Kidney (tissue), 14 donors: Measurements from ENCODE around the gene ZC3H7A. TPM values are rescaled to one million over a fixed set of nuclear protein-coding genes. Genes with fewer than 3 reads are reported as not detected.

ENCODE experiments used
- DNase-seq, 5 donors: peaks; one replicate each; pipeline ENCODE4 v3.0.0-alpha.2; 2013 to 2020
- FAIRE-seq: peaks from 2 replicates; lab custom pipeline; 2012; peaks lifted over from hg19 to GRCh38; lab: Jason Lieb, UNC
- H3K27ac ChIP-seq, 2 donors: one replicate each; pipeline ENCODE4 v1.7.0; 2013; ENCODE audit warnings: low read depth in 2 of 2, low read length in 2 of 2, inconsistent platforms in 1 of 2
- H3K27me3 ChIP-seq: one replicate; pipeline ENCODE4 v1.7.1; 2013; ENCODE audit warnings: low read length, inconsistent platforms; ENCODE audit not compliant: control insufficient read depth, insufficient read depth
- H3K36me3 ChIP-seq, 3 donors: one replicate each; pipeline versions ENCODE4 v1.7.0 to v1.7.1; 2013; ENCODE audit warnings: low read length in 3 of 3, control low read depth in 1 of 3, inconsistent platforms in 1 of 3; ENCODE audit not compliant: insufficient read depth in 3 of 3, control insufficient read depth in 2 of 3
- H3K4me1 ChIP-seq, 3 donors: one replicate each; pipeline versions ENCODE4 v1.7.0 to v1.7.1; 2013; ENCODE audit warnings: low read length in 3 of 3, inconsistent platforms in 1 of 3, low read depth in 1 of 3; ENCODE audit not compliant: control insufficient read depth in 2 of 3, insufficient read depth in 2 of 3
- H3K4me3 ChIP-seq, 3 donors: one replicate each; pipeline versions ENCODE4 v1.7.0 to v1.8.1; 2013; ENCODE audit warnings: low read length in 3 of 3, control low read depth in 1 of 3, inconsistent platforms in 1 of 3
- H3K9ac ChIP-seq, 3 donors: one replicate each; pipeline versions ENCODE4 v1.7.0 to v1.7.1; 2013; ENCODE audit warnings: low read length in 3 of 3, control low read depth in 1 of 3, inconsistent platforms in 1 of 3
- H3K9me3 ChIP-seq, 3 donors: one replicate each; pipeline versions ENCODE4 v1.7.0 to v1.7.1; 2013; ENCODE audit warnings: low read length in 3 of 3, control low read depth in 1 of 3, inconsistent platforms in 1 of 3; ENCODE audit not compliant: control insufficient read depth in 2 of 3, insufficient read depth in 1 of 3
- CTCF ChIP-seq: IDR thresholded peaks from 3 replicates; pipeline ENCODE4 v1.5.1; 2012; ENCODE audit warnings: mild to moderate bottlenecking, moderate library complexity, borderline replicate concordance; ENCODE audit not compliant: insufficient read depth; ENCODE audit errors: extremely low read depth
- intact Hi-C: fragments of 100-400 bp; cut with DNase I; formaldehyde crosslinking; loops from one replicate; pipeline ENCODE4 v1.11.1; 2022
- polyA plus RNA-seq: library from polyadenylated mRNA; stranded (reverse); fragments of 350-450 nt; fragmentation: Illumina TruSeq; extraction: RNeasy Lipid Tissue Mini Kit (QIAGEN cat#74804); gene quantifications from one replicate; pipeline ENCODE4 v1.2.3, GENCODE V29; 2014; ENCODE audit warnings: low read depth, low replicate concordance; ENCODE audit not compliant: insufficient read depth
- total RNA-seq: library from RNA; stranded (reverse); fragmentation: NEBNext Ultra II Directional; extraction: Animal tissue kit (Norgen Biotek cat#: 25700); gene quantifications from one replicate; pipeline ENCODE4 v1.2.1, GENCODE V29; 2021
- donor health status: control.
- donor health status: control.
- donor health status: control.
- donor health status: control.
- donor health status: control.
- donor health status: DM: yes; HTN: yes; CAD: no.
- donor health status: Normal renal cell carcinoma (clear cell type).

The ZC3H7A gene
- total and polyA plus RNA-seq, 2 donors from 2014 or later = 23.8 to 59.5 TPM

GRCh38 chr16:11726008-11726407 is 71.0 kb downstream of the ZC3H7A start:
- no peak overlapping the region for H3K4me3 ChIP-seq
- TF ChIP-seq CTCF = no peak
- no peak overlapping the region for H3K9ac ChIP-seq
- DNase-seq (no peak), FAIRE-seq (no peak)
- intact Hi-C loops = no loop called here
- peak overlapping the region; percentile 47 to 60 for H3K27ac ChIP-seq
- H3K27me3 ChIP-seq = no peaks in the 10 kb centered on the region
- peaks cover 3 to 50% (median 12%) of the 10 kb centered on the region in 3 donors for H3K36me3 ChIP-seq
- H3K4me1 ChIP-seq = peaks cover 0 to 16% (median 6%) of the 10 kb centered on the region in 3 donors
- H3K9me3 ChIP-seq = no peaks in the 10 kb centered on the region

- FAIRE-seq (no peak), DNase-seq (no peak)
- H3K4me1 ChIP-seq = peaks cover 0 to 12% (median 6%) of the 10 kb centered on the region in 3 donors
- H3K4me3 ChIP-seq = no peak overlapping the region
- H3K36me3 ChIP-seq = peaks cover 3 to 50% (median 12%) of the 10 kb centered on the region in 3 donors
- no peak for TF ChIP-seq CTCF
- intact Hi-C loops = no loop called here
- no peaks in the 10 kb centered on the region for H3K27me3 ChIP-seq
- H3K9ac ChIP-seq = no peak overlapping the region
- H3K9me3 ChIP-seq = no peaks in the 10 kb centered on the region
- peak overlapping the region; percentile 47 to 60 for H3K27ac ChIP-seq
Observed at GRCh38 chr16:11725457-11725856, 71.6 kb downstream of the ZC3H7A start.

- no peak for DNase-seq
- H3K4me1 ChIP-seq = peaks cover 0 to 17% (median 6%) of the 10 kb centered on the region in 3 donors
- intact Hi-C loops = no loop called here
- H3K27ac ChIP-seq = peak overlapping the region in 1 of 2 donors; percentile 9
- H3K27me3 ChIP-seq = no peaks in the 10 kb centered on the region
- H3K9ac ChIP-seq = no peak overlapping the region
- no peak for TF ChIP-seq CTCF
- peaks cover 0 to 32% (median 7%) of the 10 kb centered on the region in 3 donors for H3K36me3 ChIP-seq
- no peak for FAIRE-seq
- no peaks in the 10 kb centered on the region for H3K9me3 ChIP-seq
- H3K4me3 ChIP-seq = no peak overlapping the region
Observed at GRCh38 chr16:11722468-11722808, 74.6 kb downstream of the ZC3H7A start.
